NCI-H524 treated with DMSO at 0.1 percent for 48 hours (cell line): Measurements from ENCODE around the gene LUZP4.
"Not testable (repeated sequence)": the region's sequence is repeated elsewhere in the genome, so short reads cannot be mapped to it uniquely, and the experiment has no call there.

Experiments
- DNase-seq: peaks from one replicate; lab custom pipeline; 2025; lab: John Stamatoyannopoulos, UW

Gene LUZP4

GRCh38 chrX:115337491-115338144 lies 48.1 kb downstream of the LUZP4 start:
- DNase-seq = no peak

- DNase-seq = no peak
Observed at GRCh38 chrX:115339441-115340025, 50.0 kb downstream of the LUZP4 start.

GRCh38 chrX:115341421-115341820 lies 51.9 kb downstream of the LUZP4 start:
- DNase-seq = no peak

DNA sequence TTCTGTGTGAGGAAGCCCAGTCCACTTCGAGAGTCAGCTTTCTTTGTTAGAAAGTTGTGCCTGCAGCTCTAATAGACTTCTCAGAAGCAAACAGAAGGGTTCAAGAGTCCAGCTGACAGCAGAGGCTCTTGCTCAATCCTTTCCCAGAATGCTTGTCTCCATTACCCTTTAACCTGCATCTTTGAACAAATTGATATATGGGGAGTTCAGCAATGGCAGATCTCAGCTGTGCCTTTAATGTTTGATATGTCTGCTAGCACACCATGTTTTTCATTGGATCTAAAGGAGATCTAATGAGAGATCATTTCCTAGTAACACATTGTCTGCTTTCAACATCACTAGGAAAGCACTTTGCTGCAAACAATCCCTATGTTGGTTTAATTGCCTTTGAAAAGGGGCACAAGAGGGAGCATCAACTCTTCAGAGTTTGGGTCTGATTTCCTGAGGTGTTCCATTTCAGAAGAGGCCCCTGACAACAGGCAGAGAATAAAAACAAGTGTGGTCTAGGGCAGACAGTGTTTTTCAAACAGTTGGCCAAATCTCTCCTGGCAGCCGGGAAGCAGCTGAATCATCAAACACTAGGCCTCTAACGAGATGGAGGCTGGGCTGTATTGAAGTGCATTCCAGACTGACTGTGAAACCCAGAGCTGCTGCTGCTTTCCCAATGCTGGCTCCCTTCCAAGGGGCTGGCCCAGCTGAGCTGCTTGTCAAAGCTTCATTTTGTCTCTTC lies 55.5 kb downstream of the LUZP4 start:
- DNase-seq = peak; percentile 78

- DNase-seq = no peak
Observed at GRCh38 chrX:115345615-115346014, 56.1 kb downstream of the LUZP4 start.

GRCh38 chrX:115346738-115347137 lies 57.2 kb downstream of the LUZP4 start:
- DNase-seq = not testable (repeated sequence)

DNA sequence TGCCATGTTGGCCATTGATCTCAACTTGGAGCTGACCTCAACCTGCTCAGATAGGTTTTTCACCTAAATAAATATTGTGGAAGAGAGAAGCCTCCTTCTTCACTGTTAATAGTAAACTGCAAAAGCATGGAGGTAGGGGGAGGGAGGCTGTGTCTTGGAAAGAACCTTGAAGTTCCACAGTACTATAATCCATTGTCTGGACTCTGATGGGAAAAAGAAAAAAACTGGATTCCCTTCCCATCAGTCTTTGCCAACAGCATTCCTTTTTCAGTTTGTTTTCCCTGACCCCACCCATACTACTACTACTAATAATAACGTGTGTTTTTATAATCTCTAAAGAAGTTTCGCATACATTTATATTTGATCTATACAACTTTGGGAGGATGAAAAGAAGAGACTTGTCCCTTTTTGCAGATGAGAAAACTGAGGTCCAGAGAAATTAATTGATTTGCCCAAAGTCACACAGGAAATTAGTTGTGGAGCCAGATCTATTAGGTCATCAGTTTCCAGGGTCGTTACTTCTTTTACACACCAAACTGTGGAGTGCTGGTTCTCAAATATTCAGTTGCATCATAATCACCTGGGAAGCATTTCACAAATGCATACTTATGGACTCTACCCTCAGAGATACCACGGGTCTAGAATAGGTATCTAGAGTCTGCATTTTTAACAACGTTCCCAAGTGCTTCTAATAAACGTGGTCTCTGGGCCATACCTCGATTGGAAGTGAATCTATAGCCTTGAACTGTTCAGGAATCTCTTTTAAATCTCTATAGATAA lies 59.1 kb downstream of the LUZP4 start:
- DNase-seq = no peak

DNA sequence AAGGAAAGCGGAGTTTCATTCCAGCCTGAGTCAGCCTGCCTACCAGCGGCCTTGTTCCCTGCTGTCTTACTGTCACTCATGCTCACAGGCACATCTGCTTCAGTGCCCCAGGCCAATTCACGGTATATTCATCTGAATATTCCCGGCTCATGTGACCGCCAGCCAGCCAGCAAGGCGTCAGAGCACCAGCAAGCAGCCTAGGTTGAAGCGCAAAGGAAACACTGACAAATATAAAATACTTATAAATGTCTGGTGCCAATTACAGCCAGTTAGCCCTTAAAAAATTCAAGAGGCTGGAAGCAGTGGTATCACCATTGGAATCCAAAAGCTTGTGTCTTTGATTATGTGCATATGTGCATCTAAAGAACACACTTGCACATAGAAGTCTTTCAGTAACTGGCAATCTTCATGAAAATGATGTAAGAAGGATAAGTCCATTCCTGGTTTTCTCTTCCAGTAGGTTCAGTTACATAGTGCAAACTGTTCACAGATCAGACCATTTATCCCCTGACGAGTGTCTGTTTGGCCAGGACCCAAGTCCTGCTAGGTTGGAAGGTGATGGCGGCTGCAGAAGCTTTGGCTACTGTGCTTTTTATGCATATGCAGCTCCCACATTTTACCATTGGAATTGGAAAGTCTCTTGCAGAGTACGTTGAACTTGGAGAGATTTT lies 61.3 kb downstream of the LUZP4 start:
- DNase-seq = no peak

DNA sequence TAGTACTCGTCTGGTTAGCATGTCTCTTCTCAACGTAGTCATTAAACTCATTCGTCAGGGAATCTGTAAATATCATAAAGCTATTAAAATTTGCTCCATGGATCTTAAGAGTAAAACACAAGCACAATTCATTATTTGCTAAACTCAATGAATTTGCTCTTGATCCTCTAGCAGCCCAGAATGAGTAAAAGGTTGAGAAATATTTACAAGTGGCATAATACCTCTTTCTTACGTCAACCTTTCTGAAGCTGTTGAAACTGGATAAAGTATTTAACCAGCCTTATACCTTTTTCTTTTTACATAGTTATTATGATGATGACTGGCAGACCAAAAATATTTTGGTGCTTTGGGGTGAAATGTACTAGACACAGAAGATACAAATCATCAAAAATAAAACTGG lies 66.9 kb downstream of the LUZP4 start:
- DNase-seq = no peak
